GM12873 (cell line): ENCODE results near the gene DYNLRB1.

Source experiments
- TF ChIP-seq, protein P1 (sequence below): IDR thresholded peaks from 2 replicates; pipeline ENCODE4 v1.5.1; 2012; ENCODE audit warnings: low read depth, mild to moderate bottlenecking, moderate library complexity, low read length, control low read depth; ENCODE audit not compliant: insufficient read depth; ENCODE audit errors: missing control alignments

DYNLRB1 gene

DNA sequence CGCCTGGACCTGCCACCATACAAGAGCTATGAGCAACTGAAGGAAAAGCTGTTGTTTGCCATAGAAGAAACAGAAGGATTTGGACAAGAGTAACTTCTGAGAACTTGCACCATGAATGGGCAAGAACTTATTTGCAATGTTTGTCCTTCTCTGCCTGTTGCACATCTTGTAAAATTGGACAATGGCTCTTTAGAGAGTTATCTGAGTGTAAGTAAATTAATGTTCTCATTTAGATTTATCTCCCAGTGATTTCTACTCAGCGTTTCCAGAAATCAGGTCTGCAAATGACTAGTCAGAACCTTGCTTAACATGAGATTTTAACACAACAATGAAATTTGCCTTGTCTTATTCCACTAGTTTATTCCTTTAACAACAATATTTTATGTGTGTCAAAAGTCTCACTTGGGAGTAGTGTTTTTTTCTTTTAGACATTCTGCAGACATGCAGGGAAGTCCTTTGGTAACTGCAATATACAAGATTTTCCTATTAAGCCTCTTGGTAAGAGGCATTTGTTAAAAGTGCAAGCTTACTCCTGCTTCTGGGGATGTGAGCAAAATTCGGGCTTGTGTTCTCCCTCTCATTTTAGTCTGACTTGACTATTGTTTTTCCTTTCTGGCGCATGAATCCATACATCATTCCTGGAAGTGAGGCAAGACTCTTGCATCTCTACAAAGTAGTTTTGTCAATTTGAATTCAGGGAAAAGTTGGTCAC, 8.4 kb upstream of the DYNLRB1 start:
- TF ChIP-seq, protein P1, sequence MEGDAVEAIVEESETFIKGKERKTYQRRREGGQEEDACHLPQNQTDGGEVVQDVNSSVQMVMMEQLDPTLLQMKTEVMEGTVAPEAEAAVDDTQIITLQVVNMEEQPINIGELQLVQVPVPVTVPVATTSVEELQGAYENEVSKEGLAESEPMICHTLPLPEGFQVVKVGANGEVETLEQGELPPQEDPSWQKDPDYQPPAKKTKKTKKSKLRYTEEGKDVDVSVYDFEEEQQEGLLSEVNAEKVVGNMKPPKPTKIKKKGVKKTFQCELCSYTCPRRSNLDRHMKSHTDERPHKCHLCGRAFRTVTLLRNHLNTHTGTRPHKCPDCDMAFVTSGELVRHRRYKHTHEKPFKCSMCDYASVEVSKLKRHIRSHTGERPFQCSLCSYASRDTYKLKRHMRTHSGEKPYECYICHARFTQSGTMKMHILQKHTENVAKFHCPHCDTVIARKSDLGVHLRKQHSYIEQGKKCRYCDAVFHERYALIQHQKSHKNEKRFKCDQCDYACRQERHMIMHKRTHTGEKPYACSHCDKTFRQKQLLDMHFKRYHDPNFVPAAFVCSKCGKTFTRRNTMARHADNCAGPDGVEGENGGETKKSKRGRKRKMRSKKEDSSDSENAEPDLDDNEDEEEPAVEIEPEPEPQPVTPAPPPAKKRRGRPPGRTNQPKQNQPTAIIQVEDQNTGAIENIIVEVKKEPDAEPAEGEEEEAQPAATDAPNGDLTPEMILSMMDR = no peak

DNA sequence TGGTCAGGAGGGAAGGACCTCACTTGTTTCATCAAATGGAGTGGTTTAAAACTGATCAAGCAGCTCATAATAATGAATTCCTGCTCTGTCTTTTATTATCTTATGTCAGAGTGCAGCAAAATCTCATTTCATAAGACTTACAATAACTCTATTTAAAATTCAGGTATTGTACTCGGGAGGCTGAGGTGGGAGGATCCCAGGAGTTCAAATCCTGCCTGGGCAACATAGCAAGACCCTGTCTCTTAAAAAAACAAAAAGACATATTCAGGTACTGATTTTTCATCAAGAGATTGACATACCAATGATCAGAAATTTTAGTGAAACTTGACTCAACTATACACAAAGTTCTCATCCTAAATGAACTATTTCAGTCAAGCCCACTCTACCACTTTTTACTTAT, 5.6 kb upstream of the DYNLRB1 start:
- TF ChIP-seq, protein P1 = no peak

DNA sequence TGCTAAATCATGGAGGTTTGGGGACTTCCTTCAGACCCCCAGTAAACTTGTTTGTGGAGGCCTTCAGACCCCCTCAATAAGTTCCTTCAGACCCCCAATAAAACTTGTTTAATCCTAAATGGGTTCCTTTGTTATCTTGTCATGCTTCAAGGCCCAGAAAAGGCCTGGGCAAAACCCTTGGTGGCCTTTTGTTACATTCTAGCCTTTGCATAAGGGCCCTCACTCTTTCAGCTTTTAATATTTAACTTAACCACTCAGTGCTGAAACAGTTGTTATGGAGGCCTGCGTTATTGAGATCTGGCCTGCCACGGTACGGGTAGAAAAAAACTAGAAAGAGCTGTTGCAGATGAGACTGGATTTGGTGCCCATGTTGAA, 4.3 kb upstream of the DYNLRB1 start:
- TF ChIP-seq, protein P1 = no peak

DNA sequence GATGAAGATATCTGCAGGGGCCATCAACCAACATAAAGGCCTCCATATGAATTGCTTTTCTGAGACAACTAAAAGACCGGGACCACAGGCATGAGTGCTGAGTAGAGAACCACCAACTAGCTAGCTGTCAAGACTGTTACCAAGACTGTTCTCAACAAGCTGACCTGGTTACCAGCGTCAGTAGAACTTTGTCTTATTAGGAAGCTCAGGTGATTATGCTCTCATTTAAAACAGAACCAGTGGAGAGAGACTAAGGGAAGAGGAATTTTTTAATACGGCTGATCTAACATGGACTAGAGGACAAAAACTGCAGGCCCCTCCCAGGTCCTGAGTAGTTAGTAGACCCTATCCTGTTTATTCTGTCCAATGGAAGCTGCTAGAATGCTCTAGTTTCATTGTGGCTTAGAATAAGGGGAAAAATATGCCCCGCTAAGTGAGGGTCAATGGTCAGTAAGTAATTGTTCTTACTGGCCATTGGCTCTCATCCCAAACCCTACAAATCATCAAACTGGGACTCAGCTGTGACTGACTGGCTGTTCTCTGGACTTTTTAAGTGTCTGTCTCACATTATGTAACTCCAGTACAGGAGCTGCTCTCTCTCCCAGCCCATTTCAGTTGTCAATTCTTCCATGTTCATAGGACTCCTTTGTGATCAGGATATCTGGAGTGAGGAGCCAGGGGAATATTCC, 3.8 kb upstream of the DYNLRB1 start:
- TF ChIP-seq, protein P1 = no peak

DNA sequence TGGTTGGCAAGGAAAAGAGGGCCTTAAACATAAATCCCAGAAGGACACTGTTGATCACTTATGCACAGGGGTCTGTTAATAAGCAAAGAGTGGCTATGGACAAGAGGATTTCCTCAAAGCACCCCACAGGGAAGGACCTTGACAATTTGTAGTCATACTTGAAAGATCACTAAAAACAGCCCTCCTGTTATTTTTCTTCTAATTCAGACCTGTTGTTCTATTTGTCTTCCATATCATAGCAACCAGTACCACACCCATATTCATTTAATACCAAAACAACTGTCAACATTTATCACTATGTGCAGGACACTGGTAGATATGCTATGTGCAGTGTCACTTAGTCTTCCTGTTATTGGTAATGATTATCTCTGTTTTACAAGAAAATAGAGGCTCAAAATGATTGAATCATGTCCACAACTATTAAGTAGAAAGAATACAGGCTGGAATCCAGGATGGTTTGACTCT, 3.2 kb upstream of the DYNLRB1 start:
- TF ChIP-seq, protein P1 = no peak

DNA sequence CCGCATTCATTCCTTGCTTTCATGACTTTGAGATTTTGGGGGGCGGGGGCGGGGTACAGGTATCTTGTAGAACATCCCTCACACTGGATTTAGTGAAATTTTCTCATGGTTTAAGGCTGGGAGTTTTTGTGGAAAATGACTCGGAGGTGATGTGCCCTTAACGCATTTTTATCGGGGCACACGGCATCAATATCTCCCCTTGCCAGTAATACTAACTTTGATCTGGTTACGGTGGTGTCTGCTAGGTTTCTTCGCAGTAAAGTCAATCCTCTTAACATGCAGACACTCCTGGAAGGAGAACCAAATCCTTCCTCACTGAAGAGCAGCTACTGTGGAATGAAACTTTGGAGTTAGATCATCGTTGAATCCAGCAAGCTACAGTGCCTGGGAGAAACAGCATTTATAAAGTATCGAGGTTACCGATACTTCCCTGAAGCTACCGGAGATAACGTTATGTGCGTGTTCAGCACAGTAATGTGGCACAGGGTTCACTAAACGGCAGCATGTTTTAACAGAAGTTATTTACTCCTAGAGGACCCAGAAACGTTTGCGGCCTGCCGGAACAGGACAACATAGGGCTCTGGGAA, 1.2 kb upstream of the DYNLRB1 start:
- TF ChIP-seq, protein P1 = no peak

DNA sequence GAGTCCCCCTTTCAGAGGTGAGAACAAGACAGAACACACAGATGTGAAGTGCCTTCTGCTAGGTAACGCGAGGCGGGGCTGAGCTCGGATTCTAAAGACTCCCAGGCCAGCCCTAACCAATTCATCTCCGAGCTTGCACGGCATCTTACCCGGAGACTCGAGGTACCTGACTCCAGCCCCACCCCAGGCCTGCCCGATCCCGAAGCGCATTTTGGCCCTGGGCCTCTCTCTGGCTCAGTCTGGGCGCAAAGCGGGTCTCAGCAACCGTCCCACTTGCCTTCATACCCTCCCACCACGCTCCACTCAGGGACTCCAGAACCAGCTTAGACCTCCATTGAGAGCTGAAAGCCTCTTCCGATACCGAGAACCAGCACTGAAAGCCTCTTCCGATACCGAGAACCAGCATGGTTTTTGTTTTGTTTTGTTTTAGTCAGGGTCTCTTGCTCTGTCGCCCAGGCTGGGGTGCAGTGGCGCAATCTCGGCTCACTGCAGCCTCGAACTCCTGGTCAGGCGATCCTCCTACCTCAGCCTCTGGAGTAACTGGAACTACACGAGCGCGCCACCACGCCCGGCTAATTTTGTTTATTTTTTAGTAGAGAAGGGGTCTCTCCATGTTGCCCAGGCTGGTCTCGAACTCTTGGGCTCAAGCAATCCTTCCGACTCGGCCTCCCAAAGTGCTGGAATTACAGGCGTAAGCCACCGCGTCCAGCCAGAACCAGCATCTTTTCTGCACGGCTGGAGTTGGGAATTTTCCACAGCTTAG, 557 bp upstream of the DYNLRB1 start:
- TF ChIP-seq, protein P1 = no peak
